Stimulated activated CD8-positive, alpha-beta memory T cell treated with anti-CD3 and anti-CD28 coated beads, Interleukin-2, amount 100 ng/mL, for 48 hours (primary cell): Measurements from ENCODE around the gene SPATS2L.

Experiments used
- DNase-seq, 2 donors: peaks; one replicate each; pipeline ENCODE4 v3.0.0-alpha.2; 2020; ENCODE audit warnings: low read depth in 2 of 2

Gene SPATS2L

DNA sequence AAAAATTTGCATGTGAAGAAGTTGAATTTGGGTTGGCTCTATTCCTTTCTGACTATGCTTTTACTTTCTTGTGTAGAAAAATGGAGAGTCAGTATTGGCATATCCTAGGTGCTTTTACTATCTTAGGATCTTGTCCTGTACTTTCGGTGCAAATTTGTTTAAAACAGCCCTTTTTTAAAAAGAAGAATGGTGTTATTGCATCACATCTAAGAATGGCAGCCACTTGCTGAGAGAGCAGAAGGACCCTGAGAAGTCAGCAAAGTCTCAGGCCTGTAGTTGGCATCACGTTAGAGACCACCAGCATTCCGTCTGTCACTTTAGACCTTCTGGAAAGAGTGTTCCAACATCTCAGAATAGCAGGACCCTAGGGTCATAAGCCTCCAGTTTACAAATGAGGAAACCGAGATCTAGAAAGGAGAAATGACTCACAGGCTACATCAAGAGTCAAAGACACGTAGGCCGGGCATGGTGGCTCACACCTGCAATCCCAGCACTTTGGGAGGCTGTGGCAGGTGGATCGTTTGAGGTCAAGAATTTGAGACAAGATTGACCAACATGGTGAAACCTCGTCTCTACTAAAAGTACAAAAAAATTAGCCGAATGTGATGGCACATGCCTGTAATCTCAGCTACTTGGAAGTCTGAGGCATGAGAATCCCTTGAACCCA lies 42.5 kb downstream of the SPATS2L start:
- DNase-seq = no peak

DNA sequence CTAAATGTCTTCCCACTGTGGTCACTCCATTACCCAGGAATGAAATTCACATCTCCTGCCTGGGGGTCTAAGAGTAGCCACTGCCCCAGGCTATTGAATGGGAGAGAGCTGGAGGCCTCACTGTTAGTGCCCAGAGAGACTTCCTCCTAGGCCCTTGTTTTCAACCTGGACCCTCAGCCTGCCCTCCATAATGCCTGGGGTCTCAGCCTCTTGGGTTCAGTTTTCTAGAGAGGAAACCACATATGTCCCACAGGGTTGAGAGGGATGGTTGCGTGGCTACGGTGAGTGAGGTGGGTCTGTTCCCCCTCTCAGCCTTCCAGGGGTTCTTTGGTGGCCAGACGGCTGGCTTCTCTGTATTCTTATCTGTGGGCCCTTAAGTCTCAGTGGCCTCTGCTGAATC lies 43.4 kb downstream of the SPATS2L start:
- DNase-seq = no peak

DNA sequence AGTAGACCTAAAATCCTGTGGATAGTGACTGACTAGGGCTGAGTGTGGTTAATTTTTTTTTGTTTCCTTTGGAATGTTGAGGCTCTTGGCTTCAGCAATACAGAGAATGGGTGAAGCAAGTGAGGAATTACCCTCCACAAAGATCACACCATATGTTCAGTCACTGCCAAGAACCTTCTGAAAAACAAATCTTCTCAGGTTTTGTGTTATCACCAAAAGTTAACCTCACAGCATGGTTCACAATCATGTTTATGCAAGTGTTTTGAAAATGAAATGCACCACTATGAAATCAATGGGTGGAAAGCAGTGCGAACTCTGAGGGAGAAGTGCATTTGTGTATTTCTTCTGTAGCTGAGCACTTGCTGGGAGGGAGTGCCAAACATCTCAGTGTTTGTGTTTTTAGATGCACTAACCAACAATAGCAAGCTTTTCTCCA lies 44.4 kb downstream of the SPATS2L start:
- no peak for DNase-seq

DNA sequence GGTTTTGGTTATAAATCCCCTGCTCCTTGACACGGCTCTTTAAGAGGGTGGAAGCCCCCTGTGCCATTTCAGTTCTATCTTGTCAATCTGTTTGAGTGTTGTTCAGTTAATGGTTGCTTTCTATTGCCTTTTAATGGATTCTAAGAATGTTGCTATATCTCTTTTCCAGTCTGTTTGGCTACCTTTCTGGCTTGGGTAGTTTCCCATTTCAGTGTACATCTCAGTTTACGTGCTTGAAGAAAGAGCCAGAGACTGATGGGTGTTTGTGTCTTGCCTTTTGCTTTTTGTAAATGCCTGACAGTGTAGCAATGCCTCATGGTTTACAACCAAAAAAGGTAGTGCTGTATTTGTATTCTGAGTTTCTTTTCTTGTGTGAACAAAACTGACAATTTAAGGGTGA lies 45.3 kb downstream of the SPATS2L start:
- DNase-seq = no peak

DNA sequence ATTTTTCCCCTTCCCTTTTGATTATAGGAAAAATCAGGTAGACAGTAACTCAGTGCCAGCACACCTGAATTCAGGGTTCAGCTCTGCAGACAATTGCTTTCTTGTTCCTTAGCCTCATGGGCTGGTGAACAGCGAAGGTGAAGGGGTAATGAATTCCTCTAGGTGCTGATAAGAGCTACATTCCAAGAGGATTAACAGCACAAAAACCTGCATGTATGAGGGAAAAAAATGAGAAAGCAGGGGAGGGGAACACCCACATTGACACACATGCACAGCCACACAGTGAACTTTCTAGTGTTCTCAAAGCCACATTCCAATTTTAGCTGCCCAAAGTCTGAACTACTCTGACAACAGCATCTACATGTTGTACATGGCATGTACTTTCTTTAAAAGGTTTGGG lies 46.1 kb downstream of the SPATS2L start:
- no peak for DNase-seq

DNA sequence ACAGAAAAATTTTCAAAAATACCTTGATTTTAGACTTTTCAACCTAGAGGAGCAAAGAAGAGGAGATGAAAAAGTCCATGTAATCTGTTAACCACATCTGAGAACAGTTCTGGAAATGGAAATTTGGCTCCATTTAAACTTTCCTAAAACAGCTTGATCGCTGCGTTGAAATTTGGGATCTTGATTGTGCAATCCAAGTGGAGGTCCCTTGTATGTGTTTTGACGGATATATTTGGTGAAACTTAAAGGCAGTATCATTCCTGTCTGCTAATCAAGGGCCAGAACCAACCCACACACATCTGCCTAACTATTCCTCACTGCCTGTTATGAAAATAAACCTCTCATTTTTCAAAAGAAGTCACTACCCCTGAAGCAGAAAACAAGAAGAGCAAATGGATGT lies 46.6 kb downstream of the SPATS2L start:
- DNase-seq = no peak

DNA sequence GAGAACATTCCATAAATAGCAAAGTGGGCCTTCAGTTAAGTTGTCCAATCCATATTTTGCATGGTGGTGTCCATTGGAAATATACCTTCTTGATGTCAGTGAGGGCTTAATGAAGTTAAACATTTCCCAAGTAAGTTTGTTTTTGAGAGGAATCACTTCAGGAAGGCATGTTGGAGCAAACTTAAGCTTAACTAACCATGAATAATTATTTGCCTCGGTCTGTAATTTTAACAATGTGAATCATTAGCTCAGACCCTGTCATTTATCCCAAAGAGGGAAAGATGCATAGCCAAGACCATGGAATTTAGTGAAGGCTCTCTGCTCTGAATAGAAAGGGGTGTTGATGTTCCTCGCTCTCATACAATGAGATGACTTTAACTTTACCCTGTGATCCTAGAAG lies 47.4 kb downstream of the SPATS2L start:
- DNase-seq = no peak

DNA sequence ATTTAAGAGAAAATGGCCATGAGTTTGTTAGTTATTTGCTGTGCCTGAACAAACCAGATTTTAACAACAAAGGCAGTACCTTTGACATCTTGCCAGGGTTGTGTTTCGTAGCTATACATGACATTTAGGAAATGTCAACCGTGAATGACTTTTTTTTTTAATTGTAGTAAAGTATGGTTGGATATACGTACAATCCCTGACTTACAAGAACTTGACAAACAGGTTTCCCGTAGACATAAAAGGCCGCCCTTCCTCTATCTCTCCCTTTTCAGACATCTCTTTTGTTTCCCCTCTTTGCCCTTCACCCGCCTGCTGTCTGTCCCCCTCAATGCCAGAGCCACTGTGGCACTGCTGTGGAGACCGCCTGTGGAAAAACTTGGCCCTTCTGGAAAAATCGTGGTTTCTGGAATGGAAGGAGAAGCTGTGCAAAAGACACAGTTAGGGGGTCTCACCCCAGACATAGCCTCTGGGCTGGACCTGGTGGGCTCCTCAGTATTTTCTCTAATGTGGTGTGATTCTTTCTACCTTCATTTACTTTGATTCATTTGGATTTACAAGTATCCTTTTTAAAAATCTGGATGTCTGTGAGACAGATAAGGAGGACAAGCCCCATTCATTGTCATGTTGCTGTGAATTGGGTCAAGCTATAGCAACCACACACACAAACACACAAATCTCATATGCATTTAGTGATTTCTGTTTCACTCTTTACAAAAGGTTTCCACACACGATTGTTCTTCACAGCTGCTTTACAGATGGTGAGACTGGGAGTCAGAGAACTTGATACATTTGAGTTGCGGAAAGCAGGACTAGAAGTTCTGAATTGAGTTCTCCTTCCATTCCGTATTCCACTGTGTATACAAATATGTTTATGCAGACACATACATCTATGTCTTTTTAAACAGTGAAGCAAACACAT lies 48.6 kb downstream of the SPATS2L start:
- DNase-seq = no peak

DNA sequence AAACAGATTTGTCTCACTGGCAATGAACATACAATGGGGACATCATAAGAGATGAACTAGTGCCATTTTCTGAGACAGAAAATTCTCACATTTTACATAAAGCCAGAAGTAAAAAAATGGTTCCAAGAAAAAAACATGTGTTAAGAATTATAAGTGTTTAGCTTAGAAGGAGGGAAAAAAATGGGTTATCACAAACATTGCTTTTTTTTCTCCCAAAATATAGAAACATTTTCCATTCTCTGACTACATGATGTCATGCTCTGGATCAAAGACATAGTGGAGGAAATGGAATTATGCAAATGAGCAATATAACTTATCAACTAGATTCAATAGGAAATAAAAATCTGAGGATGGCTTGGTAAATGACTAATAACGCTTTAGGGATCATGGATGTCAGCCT lies 49.8 kb downstream of the SPATS2L start:
- no peak for DNase-seq

DNA sequence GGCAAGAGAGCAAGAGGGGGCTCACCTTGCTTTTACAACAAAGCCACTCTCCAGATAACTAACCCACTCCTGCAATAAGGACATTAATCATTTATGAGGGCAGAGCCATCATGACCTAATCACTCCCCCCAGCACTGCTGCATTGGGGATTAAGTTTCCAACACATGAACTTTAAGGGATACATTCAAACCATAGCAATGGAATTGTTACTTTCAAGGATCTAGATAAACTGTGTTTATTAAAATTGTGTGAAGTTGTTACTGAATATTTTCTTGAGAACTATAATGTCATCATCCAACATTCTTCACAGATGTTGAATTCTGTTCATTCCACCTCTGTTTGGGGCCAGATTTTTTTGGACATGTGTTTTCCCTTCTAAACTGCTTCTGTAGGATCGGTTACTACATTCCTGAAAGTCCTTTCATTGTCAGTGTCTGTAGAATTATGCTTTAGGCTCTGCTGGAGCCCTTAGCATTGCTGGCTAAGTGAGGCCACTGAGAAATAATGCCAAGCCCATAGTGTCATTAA lies 50.4 kb downstream of the SPATS2L start:
- DNase-seq = no peak

DNA sequence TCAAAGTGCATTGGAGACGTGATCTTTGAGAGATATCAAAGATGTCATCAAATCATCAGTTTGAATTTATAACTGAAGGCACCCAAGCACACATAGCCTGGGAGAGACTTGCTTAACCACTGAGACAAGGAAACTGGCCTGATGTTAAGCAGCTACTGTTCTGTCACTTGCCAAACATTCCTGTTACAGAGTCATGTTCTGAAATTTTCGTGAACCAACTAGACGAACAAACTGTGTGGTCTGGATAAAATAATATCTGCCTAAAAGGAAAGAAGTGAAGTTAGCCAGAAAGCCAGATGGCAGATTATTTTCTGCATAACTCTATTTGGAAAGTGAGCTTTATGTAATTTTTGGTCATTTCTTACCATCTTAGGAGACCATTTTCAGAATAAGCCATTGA lies 51.4 kb downstream of the SPATS2L start:
- DNase-seq = no peak

DNA sequence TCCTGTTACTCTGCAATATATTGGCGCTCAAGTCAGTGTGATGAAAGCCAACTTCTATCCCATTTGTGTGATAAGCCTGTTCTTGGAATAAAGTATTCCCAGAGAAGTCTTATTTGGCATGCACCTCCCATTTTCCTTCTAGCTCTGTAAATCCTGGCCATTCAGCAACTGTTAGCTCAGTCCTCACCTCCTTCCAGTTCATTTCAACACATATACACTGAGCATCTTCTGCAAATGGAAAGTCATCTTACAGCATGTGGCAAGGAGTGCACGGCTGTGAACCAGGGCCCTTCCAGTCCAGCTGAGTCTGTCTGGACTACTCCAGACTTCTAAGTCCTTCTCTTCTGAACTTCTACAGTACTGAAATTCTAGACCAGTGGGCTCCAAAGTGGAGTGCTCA lies 53.1 kb downstream of the SPATS2L start:
- no peak for DNase-seq

DNA sequence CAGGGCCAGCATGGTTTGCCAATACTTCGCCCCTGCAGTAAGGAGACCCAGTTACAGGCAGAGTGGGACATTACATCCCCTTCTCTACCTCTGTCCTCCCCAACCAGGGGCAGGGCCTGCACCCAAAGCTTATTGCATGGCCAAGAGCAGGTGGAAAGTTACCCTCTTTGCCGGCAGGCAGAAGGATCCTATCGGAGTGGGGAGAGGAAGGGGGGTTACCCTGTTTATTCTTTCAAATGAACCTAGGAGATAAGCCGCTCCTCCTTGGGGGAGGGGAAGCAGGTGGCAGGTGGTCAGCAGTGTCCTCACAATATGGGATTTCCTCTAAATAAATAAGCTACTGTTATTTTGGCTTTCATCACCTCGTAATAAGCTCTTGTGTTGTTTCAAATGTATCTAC lies 53.9 kb downstream of the SPATS2L start:
- no peak for DNase-seq

DNA sequence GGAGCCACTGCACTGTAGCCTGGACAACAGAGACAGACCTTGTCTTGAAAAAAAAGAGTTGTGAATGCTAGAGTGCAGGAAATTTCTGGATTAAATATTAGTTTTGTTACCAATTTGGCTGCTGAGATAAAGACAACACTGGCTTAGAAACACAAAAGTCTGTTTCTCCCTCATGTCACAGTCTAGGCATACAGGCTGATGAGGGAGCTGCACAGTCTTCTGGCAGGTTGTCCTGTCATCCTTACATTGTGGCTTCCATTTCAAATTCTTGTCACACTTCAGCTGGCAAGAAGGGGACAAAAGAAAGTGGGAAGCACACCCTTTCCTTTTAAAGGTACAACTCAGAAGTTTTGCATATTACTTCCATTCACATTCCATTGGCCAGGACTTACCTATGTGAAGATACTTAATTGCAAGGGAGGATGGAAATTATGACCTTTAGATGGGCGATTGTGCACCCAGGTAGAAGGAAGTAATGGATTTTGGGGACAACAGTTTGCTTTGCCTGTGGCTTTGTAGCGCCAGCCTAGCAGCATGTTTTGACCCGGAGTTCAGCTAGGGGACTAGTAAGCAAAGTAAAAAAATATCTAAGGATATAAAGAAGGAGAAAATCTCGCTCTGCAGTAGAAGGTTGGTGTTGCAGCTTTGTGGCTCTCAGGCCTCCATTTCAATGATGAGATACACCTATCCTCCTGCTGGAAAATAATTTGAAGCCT lies 55.9 kb downstream of the SPATS2L start:
- DNase-seq = no peak

DNA sequence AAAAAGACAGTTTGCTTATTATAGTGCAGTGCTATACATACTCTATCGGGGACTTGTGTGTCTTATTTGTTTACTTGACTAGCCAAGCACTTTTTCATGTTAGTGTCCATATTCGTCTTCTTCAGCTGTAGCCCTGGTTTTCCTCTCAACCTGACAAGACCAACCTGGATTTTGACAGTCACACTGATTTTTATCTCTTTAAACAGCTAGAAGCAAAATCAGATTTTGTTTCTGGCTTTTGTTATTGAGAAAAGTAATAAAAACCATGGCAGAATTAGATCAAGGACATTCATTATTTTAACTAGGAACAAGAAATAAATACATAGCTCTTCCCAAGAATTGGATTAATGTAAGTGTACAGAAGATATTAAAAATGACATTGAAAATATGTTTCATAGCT lies 56.8 kb downstream of the SPATS2L start:
- DNase-seq = no peak

DNA sequence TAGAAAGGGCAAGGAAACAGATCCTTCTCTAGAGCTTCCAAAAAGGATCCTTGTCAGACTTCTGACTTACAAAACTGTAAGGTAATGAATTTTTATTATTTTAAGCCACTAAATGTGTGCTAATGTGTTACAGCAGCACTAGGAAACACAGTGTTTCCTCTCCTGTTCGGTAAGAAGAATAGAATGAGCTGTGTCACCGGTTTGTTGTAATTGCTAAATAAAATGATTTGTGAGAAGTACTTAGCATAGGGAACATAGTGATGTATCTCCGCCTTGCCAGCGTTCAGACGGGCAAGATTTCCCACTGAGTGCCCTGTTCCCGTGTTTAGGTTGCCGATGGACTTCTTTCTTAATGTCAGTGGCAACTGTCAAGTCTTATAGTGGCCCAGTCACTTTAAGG lies 57.6 kb downstream of the SPATS2L start:
- DNase-seq = no peak

DNA sequence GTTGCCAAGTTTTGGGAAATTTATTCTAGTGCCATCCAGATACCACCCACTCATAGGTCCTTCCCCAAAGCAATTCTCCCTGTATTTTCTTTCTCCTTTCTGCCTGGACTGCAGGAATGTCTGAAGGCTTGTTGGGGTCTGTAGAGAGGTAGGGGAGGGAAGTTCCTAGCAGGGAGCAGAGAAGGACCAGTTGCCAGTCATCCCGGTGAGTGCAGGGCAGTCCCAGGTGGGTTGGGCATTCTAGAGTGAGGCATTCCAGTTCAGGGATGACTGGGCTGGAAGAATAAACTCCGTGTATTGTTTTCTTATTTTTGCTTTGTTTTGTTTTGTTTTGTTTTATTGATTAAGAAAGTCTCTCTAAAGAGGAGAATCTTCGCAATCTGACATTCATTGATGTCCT lies 58.1 kb downstream of the SPATS2L start:
- DNase-seq = no peak

DNA sequence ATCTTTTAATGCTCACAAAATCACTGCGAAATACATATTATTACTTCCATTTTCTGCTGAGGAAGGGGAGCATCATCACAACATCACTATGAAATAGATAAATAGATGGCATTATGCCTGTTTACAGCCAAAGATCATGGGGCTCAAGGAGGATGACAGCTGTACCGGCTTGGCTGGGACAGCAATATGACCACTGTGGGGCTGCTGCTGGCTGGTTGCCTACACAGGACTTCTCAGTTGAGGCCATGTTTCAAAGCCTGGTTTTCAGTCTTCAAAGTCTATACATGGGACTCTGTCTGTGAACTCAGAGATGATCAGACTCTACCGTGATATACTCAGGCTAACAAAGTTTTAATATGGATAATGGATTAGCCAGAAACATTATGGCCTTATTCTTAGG lies 58.7 kb downstream of the SPATS2L start:
- no peak for DNase-seq

DNA sequence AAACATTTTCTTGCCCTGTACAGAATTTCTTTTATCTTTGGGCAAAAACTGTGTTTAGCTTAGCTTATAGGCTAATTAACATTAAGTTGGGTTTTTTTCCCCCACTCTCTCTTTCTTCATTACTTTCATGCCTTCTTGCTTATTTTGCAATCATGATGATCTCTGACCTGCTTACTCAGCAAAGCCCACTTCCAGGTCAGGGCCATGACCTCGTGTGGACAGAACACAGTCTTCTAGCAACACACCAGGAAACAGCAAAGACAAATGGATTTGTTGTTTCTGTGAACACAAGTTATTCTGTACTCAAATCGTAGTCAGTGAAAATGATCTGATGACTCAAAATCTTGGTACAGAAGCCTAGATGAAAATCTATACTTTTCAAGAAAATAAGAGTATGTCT lies 60.7 kb downstream of the SPATS2L start:
- DNase-seq = no peak

DNA sequence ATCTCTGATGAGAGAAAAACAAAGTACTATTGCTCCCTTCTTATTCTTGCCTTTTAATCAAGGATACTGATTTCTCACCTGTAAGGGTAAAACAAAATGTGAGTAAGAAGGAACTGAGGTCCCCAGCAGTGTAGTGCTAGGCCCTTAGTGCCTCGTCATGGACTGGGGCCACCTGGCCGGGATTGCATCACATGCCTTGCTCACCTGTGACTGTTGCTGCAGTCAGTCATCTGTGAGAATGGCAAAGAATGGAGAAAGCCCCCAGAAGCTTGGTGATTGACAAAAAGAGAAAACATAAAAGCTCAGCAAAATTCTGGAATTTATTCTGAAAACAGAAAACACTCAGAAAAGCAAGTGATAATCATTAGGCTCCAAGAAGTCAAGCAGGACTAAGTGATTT lies 63.4 kb downstream of the SPATS2L start:
- no peak for DNase-seq

DNA sequence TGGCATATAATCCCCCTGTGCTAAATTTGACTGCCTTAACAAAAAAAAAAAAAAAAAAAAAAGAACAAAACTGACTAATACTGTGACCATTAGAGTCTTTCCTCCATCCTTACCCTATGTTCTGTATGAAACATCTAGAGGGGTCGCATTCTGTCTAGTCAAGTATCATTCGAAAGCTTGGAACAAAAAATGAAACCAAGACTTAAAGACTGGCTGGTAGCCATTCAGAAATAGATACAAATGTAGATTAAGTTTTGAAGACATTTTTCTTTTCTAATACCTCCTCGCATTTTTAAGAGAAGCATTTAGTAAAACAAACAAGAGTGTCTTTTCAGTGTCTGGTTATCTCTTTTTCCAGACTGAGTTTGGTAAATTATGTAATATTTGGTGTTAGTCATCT lies 66.7 kb downstream of the SPATS2L start:
- no peak for DNase-seq

DNA sequence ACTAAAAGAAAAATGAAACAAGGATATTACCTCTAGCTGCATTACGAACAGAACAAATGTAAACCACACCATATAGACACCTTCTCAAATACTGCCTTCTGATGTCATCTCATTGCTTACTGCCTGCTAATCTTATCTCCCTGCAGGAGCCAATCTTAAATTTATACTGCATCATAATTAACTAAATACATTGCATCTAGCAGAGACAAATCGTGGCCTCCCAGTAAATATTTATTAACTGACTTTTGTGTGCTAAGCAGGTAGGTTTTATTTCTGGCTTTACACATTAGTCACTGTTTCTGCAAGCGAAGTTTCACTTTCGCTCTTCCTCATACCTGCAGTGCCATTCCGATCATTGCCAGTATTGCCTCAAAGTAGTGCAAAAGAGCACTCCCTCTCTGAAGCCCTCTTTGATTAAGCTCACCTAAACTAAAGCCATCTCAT lies 67.5 kb downstream of the SPATS2L start:
- peak in 1 of 2 donors; percentile 1 for DNase-seq
